ENCODE results near the gene ZFP92. TPM values are rescaled to one million over a fixed set of nuclear protein-coding genes. Genes with fewer than 3 reads are reported as not detected.

ZFP92 gene
- total and polyA plus RNA-seq, 2 of the 8 experiments (the other 6 are each of a cell fraction or from before 2014, with no cell fraction given), result 0.14 to 0.41 TPM

DNA sequence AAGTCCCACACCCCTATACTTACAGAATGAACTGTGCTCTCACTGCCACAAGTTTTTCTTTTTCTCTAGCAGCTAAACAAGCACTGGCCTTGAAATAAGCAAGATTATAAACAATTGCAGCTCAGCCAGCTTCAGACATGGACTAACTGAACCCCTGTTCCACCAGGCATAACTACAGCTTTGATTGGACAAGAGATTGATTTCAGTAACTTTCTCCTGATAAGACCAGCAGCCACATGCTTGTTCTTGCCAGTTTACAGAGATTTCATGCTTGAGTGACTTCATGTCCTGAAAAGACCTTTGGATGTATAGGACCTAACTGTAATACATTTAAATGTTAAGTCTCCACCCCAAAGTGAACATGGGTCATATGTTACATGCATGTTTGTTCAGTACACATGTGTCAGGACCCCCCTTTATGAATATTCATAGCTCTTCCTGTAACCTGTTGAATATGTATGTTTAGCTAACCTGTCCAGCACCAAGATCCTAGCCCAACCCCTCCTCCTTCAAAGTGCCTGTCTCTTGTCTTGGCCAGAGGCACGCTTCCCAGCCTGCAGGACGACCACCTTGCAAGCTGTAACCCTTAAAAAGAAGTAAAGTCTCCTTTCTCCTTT is 49.4 kb upstream of the ZFP92 start:
- Histone ChIP-seq H2BK20ac (ENCODE audit: low read length) (no peak overlapping the region), H2BK120ac (replicated peaks; ENCODE audit: low read depth, low read length) (no peak overlapping the region), H4K91ac (replicated peaks; ENCODE audit: insufficient read length, low read length) (no peak overlapping the region), H3K27me3 (replicated peaks in 1 of 4; ENCODE audit: control insufficient read depth in 3 of 4, extremely low read depth in 1 of 4, insufficient read depth in 3 of 4, low read length in 3 of 4) (no peaks in the 10 kb centered on the region), H3K4me1 (replicated peaks in 1 of 4; ENCODE audit: control insufficient read depth in 3 of 4, insufficient read depth in 4 of 4, low read length in 3 of 4) (no peaks in the 10 kb centered on the region), H4K20me1 (replicated peaks in 1 of 2; ENCODE audit: control insufficient read depth in 1 of 2, insufficient read depth in 2 of 2, low read length in 2 of 2) (no peaks in the 10 kb centered on the region), H3K18ac (ENCODE audit: extremely low read depth, low read length) (no peak overlapping the region), H3K9me3 (ENCODE audit: insufficient read depth in 2 of 2, low read depth in 1 of 2, low read length in 1 of 2) (peaks cover 4 to 14% of the 10 kb centered on the region in 2 experiments; a peak in 3 of 4 replicates), H2BK15ac (ENCODE audit: low read length) (no peak overlapping the region), H3K4me3 (ENCODE audit: extremely low read depth in 1 of 4, insufficient read depth in 2 of 4, low read depth in 3 of 4, low read length in 4 of 4) (no peak overlapping the region), H3K79me1 (ENCODE audit: low read depth, low read length) (no peaks in the 10 kb centered on the region), H3K4ac (replicated peaks; ENCODE audit: insufficient read length, low read depth, low read length) (no peak overlapping the region), H2AK5ac (ENCODE audit: low read depth, low read length) (no peak overlapping the region), H3K27ac (ENCODE audit: low read depth, low read length) (no peak overlapping the region), H4K8ac (ENCODE audit: extremely low read depth, insufficient read depth, low read length) (no peak overlapping the region), H3K4me2 (ENCODE audit: insufficient read depth in 1 of 2, low read depth in 2 of 2, low read length in 2 of 2) (no peak overlapping the region), H3K79me2 (ENCODE audit: control insufficient read depth in 1 of 2, insufficient read depth in 2 of 2, low read length in 2 of 2) (no peaks in the 10 kb centered on the region), H3K9ac (replicated peaks in 1 of 4; ENCODE audit: extremely low read depth in 1 of 4, low read depth in 3 of 4, low read length in 3 of 4) (no peak overlapping the region), H2BK12ac (ENCODE audit: low read depth, low read length) (no peak overlapping the region), H3K23ac (ENCODE audit: insufficient read length) (no peak overlapping the region), H3K36me3 (ENCODE audit: control insufficient read depth in 2 of 4, insufficient read depth in 4 of 4, low read length in 3 of 4) (no peaks in the 10 kb centered on the region), H3K14ac (ENCODE audit: insufficient read length) (no peak overlapping the region), H2AFZ (ENCODE audit: low read length) (no peak overlapping the region), H3K23me2 (ENCODE audit: low read depth, low read length) (no peaks in the 10 kb centered on the region), H3K56ac (replicated peaks; ENCODE audit: insufficient read length, low read depth, low read length) (no peak overlapping the region), H2BK5ac (ENCODE audit: low read depth, low read length) (no peak overlapping the region), H4K5ac (ENCODE audit: insufficient read length, low read depth, low read length) (no peak overlapping the region)
- FAIRE-seq, result no peak
- no peak for TF ChIP-seq HDAC6 (IDR thresholded peaks at IDR 0.05; ENCODE audit: low read depth, low read length)
- TF ChIP-seq, protein P1, sequence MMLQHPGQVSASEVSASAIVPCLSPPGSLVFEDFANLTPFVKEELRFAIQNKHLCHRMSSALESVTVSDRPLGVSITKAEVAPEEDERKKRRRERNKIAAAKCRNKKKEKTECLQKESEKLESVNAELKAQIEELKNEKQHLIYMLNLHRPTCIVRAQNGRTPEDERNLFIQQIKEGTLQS (IDR thresholded peaks at IDR 0.05; ENCODE audit: insufficient read depth, low read depth, low read length), result no peak
- TF ChIP-seq KDM4A (IDR thresholded peaks at IDR 0.05; ENCODE audit: low read depth, low read length, severe bottlenecking), result no peak
- no peak for TF ChIP-seq CBX5 (IDR thresholded peaks at IDR 0.05; ENCODE audit: low read depth, low read length)
- TF ChIP-seq SIN3A (conservative IDR thresholded peaks at IDR 0.05 in 1 of 2, IDR thresholded peaks at IDR 0.05 in 1 of 2; ENCODE audit: low read depth in 1 of 2, low read length in 2 of 2), result no peak
- no peak for TF ChIP-seq JUND (IDR thresholded peaks at IDR 0.05; ENCODE audit: low read length)
- TF ChIP-seq POLR2A (IDR thresholded peaks at IDR 0.05; ENCODE audit: control extremely low read depth in 1 of 2, low read depth in 2 of 2, low read length in 2 of 2), result no peak
- no peak for TF ChIP-seq POU5F1 (IDR thresholded peaks at IDR 0.05; ENCODE audit: low read depth, low read length)
- DNase-seq (ENCODE audit: low read depth in 1 of 2, low spot score in 2 of 2), result no peak
- 75% methylated on average over 2 of the region's 2 CpGs; no CpG with 5 or more reads in 1 of the 2 experiments for WGBS, 2 experiments (ENCODE audit: extremely low coverage in 1 of 2, insufficient coverage in 1 of 2, insufficient read length in 1 of 2, insufficient replicate concordance in 2 of 2, low coverage in 1 of 2, low lambda C conversion rate in 2 of 2, missing lambda C conversion rate in 1 of 2)
- ChIA-PET POLR2A (ENCODE audit: partially characterized antibody) (interaction anchor here (1.3 kb wide), 1 partner anchor 28 kb away, joined by 4 read pairs; the partner anchor contains the start of gene ZNF275), CTCF (ENCODE audit: partially characterized antibody) (no interaction called here)

Measured in H1 (cell line).